SIG-M5 (cell line): ENCODE results near the gene WHRN.

Source experiments
- DNase-seq: peaks from one replicate; lab custom pipeline; 2025; lab: John Stamatoyannopoulos, UW

Gene WHRN

DNA sequence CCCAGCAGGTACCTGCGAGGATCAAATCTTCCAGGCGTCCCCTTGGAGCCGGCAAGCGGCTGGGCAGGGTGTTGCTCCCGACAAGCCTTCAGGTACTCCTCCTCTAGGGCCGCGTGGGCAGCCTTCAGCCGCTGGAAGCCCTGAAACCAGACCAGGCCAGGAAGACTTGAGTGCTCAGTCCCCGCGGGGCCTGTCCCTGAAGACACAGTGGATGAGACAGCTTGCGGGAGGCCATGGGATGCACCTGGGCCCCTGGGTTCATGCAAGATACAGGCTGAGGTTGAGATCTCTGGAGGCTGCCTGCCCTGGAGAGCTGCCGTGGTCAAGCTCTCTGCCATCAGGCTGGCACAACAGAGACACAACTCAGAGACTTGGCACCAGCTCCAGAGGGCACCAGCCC is 142.9 kb downstream of the WHRN start:
- DNase-seq = no peak

- no peak for DNase-seq
These were observed 143.7 kb downstream of the WHRN start for GRCh38 chr9:114361542-114361941.

- no peak for DNase-seq
These were observed 145.5 kb downstream of the WHRN start for GRCh38 chr9:114359801-114360200.

DNA sequence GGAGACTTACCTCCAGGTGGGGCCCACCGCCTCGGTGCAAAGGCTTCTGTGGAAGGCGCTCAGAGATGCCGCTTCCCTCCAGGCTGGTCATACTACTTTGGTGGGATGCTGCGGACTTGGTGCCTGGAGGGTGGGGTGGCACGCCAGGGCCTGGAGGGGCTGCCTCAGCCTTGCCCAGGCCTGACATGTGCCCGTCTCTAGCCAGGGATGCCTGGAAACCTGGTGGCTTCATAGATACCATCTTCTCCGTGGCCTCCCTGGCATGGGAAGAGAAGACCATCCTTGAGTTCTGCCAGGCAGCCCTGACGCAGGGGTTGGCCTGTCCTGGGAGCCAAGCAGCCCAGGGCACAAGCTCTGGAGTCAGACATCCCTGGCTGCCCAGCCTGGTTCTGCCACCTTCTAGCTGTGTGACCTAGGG is 147.4 kb downstream of the WHRN start:
- no peak for DNase-seq

- no peak for DNase-seq
These were observed 147.9 kb downstream of the WHRN start for GRCh38 chr9:114357360-114357759.

GRCh38 chr9:114356792-114357191 is 148.5 kb downstream of the WHRN start:
- DNase-seq = no peak

DNA sequence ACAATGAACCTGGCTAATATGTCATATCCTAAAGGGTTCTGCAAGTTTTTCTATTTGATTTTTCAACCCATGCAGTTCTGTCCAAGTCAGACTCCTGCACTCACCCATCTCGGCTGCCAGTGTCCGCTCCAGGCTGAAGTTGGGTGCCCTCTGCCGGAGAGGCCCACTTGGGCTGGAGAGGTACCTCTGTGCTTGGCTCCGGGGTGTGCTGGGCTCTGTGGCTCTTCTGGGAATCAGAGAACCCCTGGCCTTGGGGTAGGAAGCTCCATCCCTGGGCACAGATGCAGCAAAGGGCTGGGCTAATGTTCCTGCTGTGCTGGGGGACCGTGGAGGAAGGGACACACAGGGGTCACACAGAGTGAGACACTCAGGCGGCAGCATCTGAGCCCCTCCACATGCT is 149.5 kb downstream of the WHRN start:
- DNase-seq = no peak
